Stimulated activated CD8-positive, alpha-beta memory T cell treated with anti-CD3 and anti-CD28 coated beads, Interleukin-12 subunit alpha, Interleukin-12 subunit beta, amount 100 ng/mL, for 1 hour (primary cell): ENCODE measurements around the gene PPP2R5E.
A peak's percentile ranks its signal among the peaks of the same experiment; 100 is the strongest.

Source experiments
- DNase-seq: peaks from one replicate; pipeline ENCODE4 v3.0.0-alpha.2; 2020; ENCODE audit warnings: low read depth

PPP2R5E gene

GRCh38 chr14:63432888-63433552 is 110.2 kb downstream of the PPP2R5E start:
- DNase-seq = no peak

- DNase-seq = no peak
These were observed 110.9 kb downstream of the PPP2R5E start for GRCh38 chr14:63432228-63432627.

GRCh38 chr14:63431466-63431865 is 111.7 kb downstream of the PPP2R5E start:
- DNase-seq = no peak

- no peak for DNase-seq
These were observed 114.7 kb downstream of the PPP2R5E start for GRCh38 chr14:63428486-63428885.

- DNase-seq = no peak
These were observed 116.3 kb downstream of the PPP2R5E start for GRCh38 chr14:63426838-63427352.

- no peak for DNase-seq
These were observed 119.3 kb downstream of the PPP2R5E start for GRCh38 chr14:63423889-63424288.

- DNase-seq = no peak
These were observed 119.8 kb downstream of the PPP2R5E start for GRCh38 chr14:63423381-63423780.

GRCh38 chr14:63421919-63422318 is 121.3 kb downstream of the PPP2R5E start:
- DNase-seq = no peak

- DNase-seq = no peak
These were observed 122.0 kb downstream of the PPP2R5E start for GRCh38 chr14:63421226-63421625.

GRCh38 chr14:63418020-63418419 is 125.2 kb downstream of the PPP2R5E start:
- no peak for DNase-seq

GRCh38 chr14:63413009-63413408 is 130.2 kb downstream of the PPP2R5E start:
- DNase-seq = no peak

GRCh38 chr14:63406333-63406732 is 136.8 kb downstream of the PPP2R5E start:
- DNase-seq = no peak

GRCh38 chr14:63405715-63406114 is 137.5 kb downstream of the PPP2R5E start:
- no peak for DNase-seq

GRCh38 chr14:63404906-63405305 is 138.3 kb downstream of the PPP2R5E start:
- DNase-seq = no peak

GRCh38 chr14:63401646-63402045 is 141.5 kb downstream of the PPP2R5E start:
- no peak for DNase-seq

- no peak for DNase-seq
These were observed 144.2 kb downstream of the PPP2R5E start for GRCh38 chr14:63398952-63399351.

- DNase-seq = no peak
These were observed 148.3 kb downstream of the PPP2R5E start for GRCh38 chr14:63394841-63395240.

GRCh38 chr14:63394432-63394831 is 148.7 kb downstream of the PPP2R5E start:
- no peak for DNase-seq

GRCh38 chr14:63393012-63393411 is 150.2 kb downstream of the PPP2R5E start:
- DNase-seq = no peak

GRCh38 chr14:63392236-63392635 is 150.9 kb downstream of the PPP2R5E start:
- DNase-seq = no peak

GRCh38 chr14:63388766-63389431 is 154.3 kb downstream of the PPP2R5E start:
- peak; percentile 4 for DNase-seq

- DNase-seq = no peak
These were observed 155.5 kb downstream of the PPP2R5E start for GRCh38 chr14:63387711-63388110.

- DNase-seq = peak; percentile 0
These were observed 159.3 kb downstream of the PPP2R5E start for GRCh38 chr14:63383776-63384367.
